Ramos (cell line): Measurements from ENCODE around the gene STK35.

Experiments used
- in situ Hi-C: fragments of 300-500 bp; cut with MboI; formaldehyde crosslinking; loops from one replicate; pipeline ENCODE4 v1.14.3; 2022; ENCODE audit warnings: low sequenced_read_pairs; ENCODE audit not compliant: unreplicated experiment

Gene STK35

DNA sequence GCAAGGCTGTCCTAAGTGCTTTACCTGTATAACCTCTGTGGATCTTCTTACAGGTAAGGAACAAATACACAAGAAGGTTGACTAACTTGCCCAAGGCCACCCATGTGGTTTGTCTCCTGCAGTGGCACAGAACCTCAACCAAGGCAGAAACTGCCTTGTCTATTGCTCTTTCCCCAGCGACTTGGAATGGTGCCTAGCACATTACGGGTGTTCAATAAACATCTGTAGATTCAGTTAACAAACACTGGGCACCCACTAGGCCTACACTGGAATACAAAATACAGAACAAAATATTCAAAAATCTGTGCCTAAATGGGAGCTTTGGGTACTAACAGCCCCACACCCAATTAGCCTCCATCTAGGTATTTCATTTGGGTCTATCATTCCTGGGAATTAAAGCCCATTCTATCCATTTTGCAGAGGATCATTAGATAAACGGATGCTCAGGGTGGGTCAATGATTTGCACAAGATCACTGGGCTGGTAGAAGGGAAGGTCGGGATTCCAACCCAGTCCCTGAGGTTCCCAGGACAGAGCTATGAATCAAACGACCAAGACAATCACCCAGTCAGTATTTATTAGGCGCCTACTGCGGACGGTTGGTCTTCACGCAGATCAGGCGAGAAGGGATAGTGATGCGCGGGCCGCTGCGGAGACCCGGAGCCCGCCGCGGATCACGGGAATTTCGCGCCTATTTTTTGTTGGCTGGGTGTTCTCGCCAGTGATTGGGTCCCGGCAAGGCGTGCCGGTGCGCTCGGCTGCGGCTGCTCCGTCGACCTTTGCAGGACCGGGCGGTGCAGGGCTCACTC, at the start of gene STK35:
STK35 (plus strand) TSS at position 771 of the 808 bp plus-strand sequence. CDS start 55 bp downstream, outside the sequence.
- in situ Hi-C loops, result no loop called here

DNA sequence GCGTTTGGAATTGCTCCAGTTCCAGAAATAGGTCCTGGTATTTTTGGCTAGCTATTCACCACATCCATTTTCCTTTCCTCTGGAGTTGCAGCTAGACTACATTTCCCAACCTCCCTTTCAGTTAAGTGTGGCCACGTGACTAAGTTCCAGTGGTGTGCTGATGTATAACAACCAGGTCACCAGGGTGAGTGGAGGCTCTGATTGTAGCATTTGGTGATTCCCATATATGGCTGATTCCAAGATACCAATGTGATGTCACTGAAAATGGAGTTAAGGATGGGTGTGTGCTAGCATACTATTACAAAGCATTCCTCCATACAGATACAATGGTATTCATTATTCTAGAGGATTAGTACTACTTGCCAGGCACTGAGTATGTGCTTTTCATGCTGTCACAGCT, 49.7 kb upstream of the STK35 start:
- in situ Hi-C loops, result no loop called here

DNA sequence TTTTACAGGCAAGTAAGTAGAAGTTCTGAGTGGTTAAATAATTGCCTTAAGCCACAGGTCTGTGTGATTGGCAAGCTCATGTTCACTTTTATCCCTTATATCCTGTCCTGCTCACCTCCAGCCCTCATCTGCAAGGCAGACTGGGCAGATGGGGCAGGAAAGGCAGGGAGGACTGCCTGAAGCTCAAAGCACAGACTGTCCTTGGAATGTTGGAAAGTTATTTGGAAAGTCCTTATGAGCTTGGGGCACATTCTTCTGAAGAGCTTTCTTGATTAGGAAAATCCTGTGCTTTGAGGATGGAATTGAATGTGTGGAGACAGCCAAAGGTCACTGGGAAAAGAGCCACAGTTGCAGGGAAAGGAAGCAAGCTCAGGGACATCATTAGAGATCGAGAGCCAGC, 48.9 kb upstream of the STK35 start:
- in situ Hi-C loops, result no loop called here

DNA sequence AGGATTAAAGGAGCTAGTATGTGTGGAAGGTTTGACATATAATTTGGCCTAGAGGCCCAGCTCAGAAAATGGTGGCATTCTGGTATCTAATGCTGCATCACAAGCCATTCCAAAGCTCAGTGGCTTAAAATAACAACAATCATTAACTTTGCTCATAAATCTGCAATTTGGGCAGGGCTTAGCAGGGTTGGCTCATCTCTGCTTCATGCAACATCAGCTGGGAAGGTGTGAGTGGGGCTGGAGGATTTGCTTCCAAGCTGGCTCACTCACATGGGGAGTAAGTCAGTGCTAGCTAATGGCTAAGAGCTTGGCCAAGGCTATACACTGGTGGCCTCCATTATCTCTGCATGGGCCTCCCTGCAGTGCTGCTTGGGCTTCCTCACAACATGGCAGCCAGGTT, 48.0 kb upstream of the STK35 start:
- in situ Hi-C loops, result no loop called here

DNA sequence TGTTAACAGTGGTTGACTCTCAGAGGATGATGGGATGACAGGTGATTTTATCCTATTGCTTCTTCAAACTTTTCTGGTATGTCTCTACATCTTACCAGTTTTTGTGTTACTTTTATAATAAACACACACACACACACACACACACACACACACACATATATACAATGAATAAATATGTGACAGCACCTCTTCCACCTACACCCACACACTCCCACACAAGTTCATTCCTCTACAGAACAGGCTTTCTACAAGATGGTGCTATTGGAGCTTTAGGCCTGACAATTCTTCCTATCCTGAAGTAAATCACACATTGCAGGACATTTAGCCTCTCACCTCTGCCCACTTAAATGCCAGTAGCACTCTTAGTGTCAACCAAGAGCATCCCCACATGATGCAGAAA, 46.7 kb upstream of the STK35 start:
- in situ Hi-C loops, result no loop called here

DNA sequence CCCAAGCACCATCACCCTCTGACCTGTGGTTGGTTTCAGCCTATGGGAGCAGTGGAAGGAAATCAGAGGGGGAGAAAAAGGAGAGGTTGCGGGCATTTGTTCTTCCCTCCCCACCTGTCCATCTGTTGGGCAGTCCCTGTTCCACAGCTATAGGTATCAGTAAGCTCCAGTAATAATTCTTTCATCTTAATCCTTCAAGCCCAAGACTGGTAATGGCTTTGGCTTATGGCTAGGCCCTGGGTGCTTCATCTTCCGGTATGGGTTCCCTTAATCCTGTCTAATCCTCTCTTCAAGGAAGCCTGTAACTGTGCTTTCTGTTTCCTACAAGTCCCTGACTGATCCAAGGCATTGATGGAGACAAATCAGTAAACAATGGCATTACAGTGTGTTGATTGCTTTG, 42.2 kb upstream of the STK35 start:
- in situ Hi-C loops, result no loop called here

DNA sequence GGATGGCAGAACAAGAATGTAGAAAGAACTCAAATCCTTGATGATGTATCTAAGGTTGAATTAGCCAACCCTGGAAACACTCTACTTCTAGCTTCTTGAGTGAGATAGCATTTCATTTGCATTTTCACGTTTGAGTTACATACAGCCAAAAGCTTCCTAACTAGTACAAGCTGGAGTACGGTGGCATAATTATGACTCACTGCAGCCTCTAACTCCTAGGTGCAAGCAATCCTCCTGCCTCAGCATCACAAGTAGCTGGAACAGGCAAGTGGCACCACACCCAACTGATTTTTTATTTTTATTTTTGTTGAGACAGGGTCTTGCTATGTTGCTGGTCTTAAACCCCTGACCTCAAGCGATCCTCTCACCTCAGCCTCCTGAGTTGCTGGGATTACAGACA, 36.5 kb upstream of the STK35 start:
- in situ Hi-C loops, result no loop called here

DNA sequence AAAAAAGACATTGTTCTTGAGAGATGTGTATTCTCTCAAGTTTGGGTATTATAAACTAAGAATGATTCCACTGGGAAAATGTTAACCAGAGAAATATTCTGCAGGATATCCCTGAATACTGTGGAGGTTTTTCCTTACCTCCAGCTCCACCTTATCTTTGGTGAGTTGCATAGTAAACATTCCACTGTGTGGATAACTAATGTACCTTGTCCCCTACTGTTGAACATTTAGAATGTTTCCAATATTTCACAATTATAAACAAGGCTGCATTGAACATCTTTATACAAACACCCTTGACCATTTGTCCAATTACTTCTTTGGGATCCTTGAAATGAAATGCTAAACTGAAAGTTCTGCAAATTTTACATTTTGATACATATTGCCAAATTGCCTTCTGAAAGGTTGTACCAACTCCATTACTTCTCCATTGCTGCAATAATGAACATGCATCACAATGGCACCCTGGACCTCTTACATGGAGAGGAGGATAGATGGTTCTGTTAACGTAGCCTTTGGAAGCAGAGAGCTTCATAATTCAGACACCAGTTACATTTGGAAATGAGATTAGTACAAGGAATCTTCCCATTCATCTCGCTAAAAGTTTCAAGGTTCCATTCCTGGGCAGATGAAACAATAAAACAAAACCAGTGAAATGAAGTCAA, 35.0 kb upstream of the STK35 start:
- in situ Hi-C loops, result no loop called here

DNA sequence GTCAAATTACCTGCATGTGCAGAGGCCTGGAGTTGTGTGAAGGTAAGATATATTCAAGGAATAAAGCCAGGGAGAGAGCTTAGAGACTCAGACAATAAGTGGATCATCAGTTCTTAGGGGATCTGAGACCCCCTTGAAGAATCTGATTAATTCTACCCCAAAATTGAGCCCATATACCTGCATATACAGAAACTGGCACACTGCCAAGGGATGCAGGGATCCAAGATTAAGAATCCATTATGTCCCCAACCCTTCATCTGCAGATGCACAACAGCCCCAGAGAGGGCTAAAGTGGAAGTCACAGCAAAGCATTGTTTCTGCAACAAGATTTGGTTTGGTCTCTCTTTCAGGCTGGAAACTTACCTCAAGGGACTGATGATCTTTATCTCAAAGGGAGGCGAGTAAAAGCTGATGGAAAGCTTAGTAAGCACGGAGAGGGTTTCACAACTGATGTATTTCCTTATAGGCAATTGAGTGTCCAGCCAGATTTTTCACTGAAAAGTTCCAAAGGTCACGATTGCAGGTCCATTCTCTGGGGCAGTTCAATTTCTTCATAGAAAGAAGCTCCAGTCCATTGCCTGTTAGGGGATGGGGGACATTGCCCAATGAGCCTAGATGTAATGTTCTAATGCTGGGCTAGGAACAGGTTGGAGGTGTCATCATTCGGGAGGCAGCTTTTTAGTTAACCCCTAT, 20.9 kb upstream of the STK35 start:
- in situ Hi-C loops, result no loop called here

DNA sequence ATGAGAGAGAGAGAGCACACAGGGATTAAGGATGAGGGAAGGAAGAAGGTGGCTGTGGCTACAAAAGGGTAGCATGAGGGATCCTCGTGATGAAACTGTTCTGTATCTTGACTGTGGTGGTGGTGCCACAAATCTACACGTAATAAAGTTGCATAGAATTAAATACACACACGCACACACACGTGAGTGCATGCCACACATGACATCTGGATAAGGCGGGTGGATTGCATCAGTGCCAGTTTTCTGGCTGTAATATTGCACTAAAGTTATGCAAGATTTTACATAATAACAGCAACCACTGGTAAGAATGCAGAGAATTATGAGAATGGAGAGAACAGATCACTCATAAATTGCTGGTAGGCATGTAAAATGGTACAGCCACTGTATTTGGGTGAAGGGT, 16.9 kb upstream of the STK35 start:
- in situ Hi-C loops, result no loop called here

DNA sequence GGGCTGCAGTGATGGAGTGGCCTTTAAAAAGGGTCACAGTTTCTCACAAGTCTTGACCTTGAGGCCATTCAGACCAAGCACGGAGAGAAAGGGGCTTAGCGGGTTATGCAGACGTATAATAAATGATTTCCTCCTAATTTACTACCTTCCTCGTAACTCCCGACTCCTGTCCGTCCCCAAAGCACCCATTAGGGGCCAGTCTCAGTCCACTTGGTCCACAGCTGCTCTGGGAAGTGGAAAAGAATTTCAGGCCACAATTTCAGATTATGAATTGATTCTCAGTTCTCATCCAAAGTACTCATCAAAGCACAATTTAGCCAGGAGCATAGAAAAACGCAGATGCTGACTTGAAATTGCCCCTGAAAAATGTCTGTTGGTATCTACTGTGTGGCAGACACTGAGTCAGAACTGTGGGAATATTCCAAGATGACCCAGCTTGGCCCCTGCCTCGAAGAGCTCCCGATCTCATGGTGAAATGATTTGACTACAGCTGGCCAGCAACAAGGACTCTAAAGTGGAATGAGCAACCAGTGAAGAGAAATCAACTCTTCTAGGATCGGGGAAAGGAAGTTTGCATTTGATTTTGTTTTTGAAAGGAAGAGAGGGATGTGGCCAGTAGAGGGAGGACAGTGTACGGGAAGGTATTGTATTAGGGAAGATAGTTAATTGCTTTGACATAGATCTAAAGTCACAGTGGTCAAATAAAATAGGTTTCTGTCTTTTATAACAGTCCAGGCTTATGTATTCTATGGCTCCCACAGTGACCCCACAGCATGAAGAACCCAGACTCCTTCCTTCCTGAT, 15.2 kb upstream of the STK35 start:
- in situ Hi-C loops, result no loop called here

DNA sequence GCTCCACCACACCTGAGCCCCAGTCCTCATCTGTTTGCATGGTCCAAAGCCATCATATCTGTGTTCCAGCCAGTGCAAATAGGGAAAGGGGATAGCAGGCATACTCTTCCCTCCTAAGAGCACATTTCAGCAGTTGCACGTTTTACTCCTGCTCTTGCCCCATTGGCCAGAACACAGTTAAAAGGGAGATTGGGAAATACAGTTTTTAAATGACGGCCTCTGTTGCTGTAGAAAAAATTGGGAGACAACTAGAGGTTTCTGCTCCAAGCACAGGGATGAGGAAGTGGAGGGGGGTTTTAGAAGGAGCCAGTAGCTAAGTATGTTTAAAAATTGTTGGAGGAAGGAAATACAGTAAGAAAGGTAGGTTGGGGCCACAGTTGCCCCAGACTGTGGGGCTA, 14.6 kb upstream of the STK35 start:
- in situ Hi-C loops, result no loop called here

DNA sequence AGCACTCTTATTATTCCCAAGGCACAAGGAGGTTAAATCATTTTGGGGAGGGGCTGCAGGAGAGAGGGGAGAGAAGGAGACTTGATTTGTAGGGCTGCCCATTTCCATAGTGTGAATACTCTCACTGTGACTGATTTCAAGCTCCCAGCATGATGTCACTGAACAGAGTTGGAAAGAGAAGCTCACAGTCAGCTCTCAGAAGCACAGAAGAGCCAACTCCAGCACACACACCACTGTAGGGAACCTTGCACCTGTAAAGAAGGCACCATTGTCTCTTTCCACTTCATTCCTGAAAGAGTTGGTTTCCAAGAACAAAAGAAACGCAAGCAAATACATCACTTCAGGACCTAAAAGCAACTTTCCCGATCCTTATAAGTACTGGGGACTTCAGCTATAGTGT, 12.7 kb upstream of the STK35 start:
- in situ Hi-C loops, result no loop called here

DNA sequence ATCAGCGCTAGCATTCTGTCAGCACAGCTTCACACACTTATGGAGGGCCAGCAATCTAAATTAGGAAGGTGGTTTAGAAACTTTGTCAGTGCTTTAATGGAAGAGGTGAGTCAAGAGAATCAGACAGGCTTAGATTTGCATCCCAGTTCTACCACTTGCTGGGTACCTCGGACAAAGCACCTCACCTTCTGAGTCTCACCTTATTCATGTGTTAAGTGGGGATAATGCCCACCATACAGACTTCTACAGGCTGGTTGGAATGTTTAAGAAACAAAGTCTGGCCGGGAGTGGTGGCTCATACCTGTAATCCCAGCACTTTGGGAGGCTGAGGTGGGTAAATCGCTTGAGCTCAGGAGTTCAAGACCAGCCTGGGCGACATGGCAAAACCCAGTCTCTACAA, 12.2 kb upstream of the STK35 start:
- in situ Hi-C loops, result no loop called here

DNA sequence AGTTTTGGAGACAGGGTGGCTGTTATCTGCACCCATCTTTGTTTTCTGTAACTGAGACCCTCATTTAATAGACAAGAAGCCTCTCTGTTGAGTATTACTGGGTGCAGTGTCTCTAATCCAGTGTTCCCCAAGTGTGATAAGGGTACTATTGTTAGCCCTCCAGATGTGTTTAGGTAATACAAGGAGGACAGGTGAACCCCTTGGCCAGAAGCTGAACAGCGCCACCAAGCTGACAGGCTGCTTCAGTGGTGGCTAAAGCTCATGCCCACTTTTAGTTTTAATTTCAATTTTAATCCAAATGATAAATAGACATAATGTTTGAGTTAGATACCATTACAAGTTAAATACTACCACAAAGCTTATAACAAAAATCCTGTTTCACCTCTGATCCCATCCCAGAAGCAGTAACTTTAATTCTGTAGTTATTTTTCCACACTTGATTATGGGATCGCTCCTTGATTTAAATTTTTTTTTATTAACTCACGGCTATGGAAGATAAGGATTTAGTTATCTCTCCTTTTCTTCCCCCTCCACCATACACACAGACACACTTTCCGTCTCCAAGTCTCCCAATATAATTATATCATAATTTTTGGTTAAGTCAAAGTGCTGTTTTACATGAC, 8.4 kb upstream of the STK35 start:
- in situ Hi-C loops, result no loop called here

DNA sequence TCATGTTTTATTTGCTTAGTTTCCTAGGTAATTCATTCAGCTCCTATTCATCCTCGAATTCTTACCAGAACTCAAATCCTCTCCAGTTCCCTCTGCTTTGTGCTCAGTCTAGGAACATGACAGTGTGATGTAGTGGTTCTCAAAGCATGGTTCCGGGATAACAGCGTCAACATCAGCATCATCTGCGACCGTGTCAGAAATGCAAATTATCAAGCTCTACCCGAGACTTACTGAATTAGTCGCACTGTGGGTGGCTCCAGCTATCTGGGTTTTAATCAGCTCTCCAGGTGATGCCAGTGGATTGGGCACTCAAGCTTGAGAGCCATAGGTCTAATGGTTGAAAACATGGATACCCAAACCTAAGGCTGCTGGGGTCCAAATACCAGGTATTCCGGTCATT, 7.7 kb upstream of the STK35 start:
- in situ Hi-C loops, result no loop called here

DNA sequence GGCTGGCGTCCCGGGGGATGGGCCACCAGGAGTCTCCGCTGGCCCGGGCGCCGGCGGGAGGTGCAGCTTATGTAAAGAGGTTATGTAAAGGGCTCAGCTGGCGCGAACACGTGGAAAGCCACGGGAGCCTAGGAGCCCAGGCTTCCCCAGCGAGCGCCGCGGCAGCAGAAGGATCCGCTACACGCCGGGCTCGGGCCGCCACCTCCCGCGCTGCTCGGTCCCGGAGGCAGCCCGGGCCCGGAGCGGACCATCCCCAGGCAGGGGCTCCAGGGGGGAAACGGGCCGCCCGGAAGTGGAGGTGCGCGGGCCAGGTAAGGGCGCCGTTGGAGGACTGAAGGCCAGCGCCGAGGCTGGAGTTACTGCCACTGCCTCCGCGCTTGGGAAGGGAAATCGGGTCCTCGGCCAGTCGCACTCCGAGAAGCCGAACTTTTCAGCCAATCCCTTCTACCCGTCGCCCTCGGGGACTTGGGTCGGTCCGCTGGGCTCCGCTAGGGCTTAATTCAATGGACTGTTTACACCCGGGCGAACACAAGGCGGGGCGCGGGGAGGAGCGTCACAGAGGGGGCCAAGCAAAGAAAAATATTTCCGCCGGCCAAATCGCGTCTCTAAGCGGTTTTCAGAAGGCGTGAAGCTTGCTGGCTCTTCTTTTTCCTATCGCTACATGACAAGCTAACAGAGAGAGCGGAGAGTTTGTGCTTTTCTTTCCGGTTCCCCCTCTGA, 398 bp downstream of the STK35 start:
- in situ Hi-C loops, result no loop called here

DNA sequence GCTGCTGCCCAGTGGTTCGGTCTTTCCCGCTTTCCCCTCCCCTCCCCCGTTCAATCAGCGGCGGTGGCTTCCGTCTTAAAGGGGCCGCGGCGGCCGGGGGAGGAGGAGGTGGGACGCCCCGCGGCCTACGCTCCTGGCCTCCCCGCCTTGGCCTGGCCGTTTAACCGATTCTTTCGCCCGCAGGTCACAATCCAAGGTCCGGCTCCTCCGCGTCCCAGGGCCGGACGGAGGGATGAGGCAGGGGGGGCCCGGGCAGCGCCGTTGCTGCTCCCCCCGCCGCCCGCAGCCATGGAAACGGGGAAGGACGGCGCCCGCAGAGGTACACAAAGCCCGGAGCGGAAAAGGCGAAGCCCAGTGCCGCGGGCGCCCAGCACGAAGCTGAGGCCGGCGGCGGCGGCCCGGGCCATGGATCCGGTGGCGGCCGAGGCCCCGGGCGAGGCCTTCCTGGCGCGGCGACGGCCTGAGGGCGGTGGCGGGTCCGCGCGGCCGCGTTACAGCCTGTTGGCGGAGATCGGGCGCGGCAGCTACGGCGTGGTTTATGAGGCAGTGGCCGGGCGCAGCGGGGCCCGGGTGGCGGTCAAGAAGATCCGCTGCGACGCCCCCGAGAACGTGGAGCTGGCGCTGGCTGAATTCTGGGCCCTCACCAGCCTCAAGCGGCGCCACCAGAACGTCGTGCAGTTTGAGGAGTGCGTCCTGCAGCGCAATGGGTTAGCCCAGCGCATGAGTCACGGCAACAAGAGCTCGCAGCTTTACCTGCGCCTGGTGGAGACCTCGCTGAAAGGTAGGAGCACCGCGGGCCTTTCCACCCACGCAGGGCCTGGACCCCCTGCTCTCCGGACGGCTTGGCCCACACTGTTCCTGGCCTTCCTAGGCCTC, 1.2 kb downstream of the STK35 start:
- in situ Hi-C loops, result no loop called here
